ENCODE data around the gene ATRAID.

Gene ATRAID

GRCh38 chr2:27250652-27251379, 39.0 kb downstream of the ATRAID start:
- no peak for DNase-seq (ENCODE audit: low read depth)

GRCh38 chr2:27251766-27252165, 39.9 kb downstream of the ATRAID start:
- DNase-seq (ENCODE audit: low read depth) = no peak

GRCh38 chr2:27255187-27255586, 43.3 kb downstream of the ATRAID start:
- no peak for DNase-seq (ENCODE audit: low read depth)

- peak; percentile 15 for DNase-seq (ENCODE audit: low read depth)
These were observed 43.8 kb downstream of the ATRAID start for GRCh38 chr2:27255660-27256059.

GRCh38 chr2:27256855-27257454, 45.1 kb downstream of the ATRAID start:
- no peak for DNase-seq (ENCODE audit: low read depth)

GRCh38 chr2:27258051-27258450, 46.2 kb downstream of the ATRAID start:
- DNase-seq (ENCODE audit: low read depth) = no peak

- DNase-seq (ENCODE audit: low read depth) = no peak
These were observed 49.5 kb downstream of the ATRAID start for GRCh38 chr2:27261241-27261925.

GRCh38 chr2:27261926-27262298, 50.1 kb downstream of the ATRAID start:
- no peak for DNase-seq (ENCODE audit: low read depth)

- no peak for DNase-seq (ENCODE audit: low read depth)
These were observed 50.8 kb downstream of the ATRAID start, which contains the start of gene SLC30A3 for GRCh38 chr2:27262379-27263286. SLC30A3 (minus strand) TSS chr2:27263047; CDS start chr2:27262906, 141 bp downstream.

- DNase-seq (ENCODE audit: low read depth) = no peak
These were observed 51.7 kb downstream of the ATRAID start for GRCh38 chr2:27263287-27264252.

- no peak for DNase-seq (ENCODE audit: low read depth)
These were observed 52.5 kb downstream of the ATRAID start for GRCh38 chr2:27264253-27264752.

- DNase-seq (ENCODE audit: low read depth) = no peak
These were observed 53.1 kb downstream of the ATRAID start for GRCh38 chr2:27264753-27265535.

- DNase-seq (ENCODE audit: low read depth) = no peak
These were observed 53.7 kb downstream of the ATRAID start for GRCh38 chr2:27265536-27265870.

Measured in GM04504 (cell line).